ENCODE results near the gene TPMT.

Gene TPMT

GRCh38 chr6:18154507-18155149, at the start of gene TPMT:
Gene TPMT (minus strand): TSS chr6:18155077. CDS start chr6:18149127, 5,950 bp downstream.
- no peaks in the 10 kb centered on the region for H3K27me3 ChIP-seq (ENCODE audit: insufficient read depth, low read length, poor library complexity)
- peak within 1 kb of the TSS; percentile 91 to 97 for H3K4me3 ChIP-seq (ENCODE audit: low read depth in 1 of 2, low read length in 2 of 2)
- peak within 1 kb of the TSS; percentile 76 for H3K9ac ChIP-seq (ENCODE audit: low read depth, low read length)
- DNase-seq: peak; percentile 29
- H3K27ac ChIP-seq (ENCODE audit: low read length): peak within 1 kb of the TSS; percentile 76
- H3K9me3 ChIP-seq (ENCODE audit: insufficient read depth, low read length, severe bottlenecking): no peaks in the 10 kb centered on the region
- no peaks in the 10 kb centered on the region for H3K36me3 ChIP-seq (ENCODE audit: insufficient read depth, low read length)
- ATAC-seq (ENCODE audit: insufficient read depth, low read depth): peak; percentile 74
- H3K4me2 ChIP-seq (ENCODE audit: insufficient read depth, low read length): peak within 1 kb of the TSS; percentile 93
- no peak for TF ChIP-seq EZH2 (IDR thresholded peaks at IDR 0.05; ENCODE audit: borderline replicate concordance, low read depth, low read length, severe bottlenecking)
- TF ChIP-seq, protein P1, sequence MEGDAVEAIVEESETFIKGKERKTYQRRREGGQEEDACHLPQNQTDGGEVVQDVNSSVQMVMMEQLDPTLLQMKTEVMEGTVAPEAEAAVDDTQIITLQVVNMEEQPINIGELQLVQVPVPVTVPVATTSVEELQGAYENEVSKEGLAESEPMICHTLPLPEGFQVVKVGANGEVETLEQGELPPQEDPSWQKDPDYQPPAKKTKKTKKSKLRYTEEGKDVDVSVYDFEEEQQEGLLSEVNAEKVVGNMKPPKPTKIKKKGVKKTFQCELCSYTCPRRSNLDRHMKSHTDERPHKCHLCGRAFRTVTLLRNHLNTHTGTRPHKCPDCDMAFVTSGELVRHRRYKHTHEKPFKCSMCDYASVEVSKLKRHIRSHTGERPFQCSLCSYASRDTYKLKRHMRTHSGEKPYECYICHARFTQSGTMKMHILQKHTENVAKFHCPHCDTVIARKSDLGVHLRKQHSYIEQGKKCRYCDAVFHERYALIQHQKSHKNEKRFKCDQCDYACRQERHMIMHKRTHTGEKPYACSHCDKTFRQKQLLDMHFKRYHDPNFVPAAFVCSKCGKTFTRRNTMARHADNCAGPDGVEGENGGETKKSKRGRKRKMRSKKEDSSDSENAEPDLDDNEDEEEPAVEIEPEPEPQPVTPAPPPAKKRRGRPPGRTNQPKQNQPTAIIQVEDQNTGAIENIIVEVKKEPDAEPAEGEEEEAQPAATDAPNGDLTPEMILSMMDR (IDR thresholded peaks at IDR 0.05; ENCODE audit: borderline replicate concordance, extremely low read depth, low read length, poor library complexity, severe bottlenecking): no peak
- H2AFZ ChIP-seq (ENCODE audit: low read depth, low read length): peak within 1 kb of the TSS; percentile 99
- peaks cover 30% of the 10 kb centered on the region for H3K4me1 ChIP-seq (ENCODE audit: insufficient read depth, low read length)
- H3K79me2 ChIP-seq (ENCODE audit: insufficient read depth, low read length): no peaks in the 10 kb centered on the region
- no peaks in the 10 kb centered on the region for H4K20me1 ChIP-seq (ENCODE audit: insufficient read depth, low read length)

DNA sequence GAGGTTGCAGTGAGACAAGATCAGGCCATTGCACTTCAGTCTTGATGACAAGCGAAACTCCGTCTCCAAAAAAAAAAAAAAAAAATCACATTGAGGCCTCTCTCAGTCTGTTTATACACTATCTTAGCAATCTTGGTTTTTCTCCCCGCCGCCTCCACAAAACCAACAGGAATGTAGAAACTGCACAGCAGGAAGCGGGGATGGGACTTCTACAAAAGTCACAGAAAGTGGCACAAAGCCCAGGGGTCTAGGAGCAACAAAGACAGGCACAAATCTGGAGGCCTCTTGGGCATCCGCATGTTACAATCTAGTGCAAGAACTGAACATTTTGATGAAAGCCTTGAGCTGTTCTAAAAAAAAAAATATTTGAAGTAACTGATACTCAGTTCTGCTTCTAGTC, 48.9 kb upstream of the TPMT start:
- Histone ChIP-seq H3K4me2 (ENCODE audit: insufficient read depth, low read length) (no peak overlapping the region), H3K36me3 (ENCODE audit: insufficient read depth, low read length) (0 out of 2 replicates have a peak, but pooled peaks cover 4% of the 10 kb centered on the region), H3K9ac (ENCODE audit: low read depth, low read length) (no peak overlapping the region), H4K20me1 (ENCODE audit: insufficient read depth, low read length) (no peaks in the 10 kb centered on the region), H3K4me3 (ENCODE audit: low read depth in 1 of 2, low read length in 2 of 2) (no peak overlapping the region), H3K79me2 (ENCODE audit: insufficient read depth, low read length) (no peaks in the 10 kb centered on the region), H3K4me1 (ENCODE audit: insufficient read depth, low read length) (no peaks in the 10 kb centered on the region), H2AFZ (ENCODE audit: low read depth, low read length) (no peak overlapping the region), H3K9me3 (ENCODE audit: insufficient read depth, low read length, severe bottlenecking) (no peaks in the 10 kb centered on the region), H3K27ac (ENCODE audit: low read length) (no peak overlapping the region), H3K27me3 (ENCODE audit: insufficient read depth, low read length, poor library complexity) (no peaks in the 10 kb centered on the region)
- DNase-seq: no peak
- TF ChIP-seq, protein P1 (IDR thresholded peaks at IDR 0.05; ENCODE audit: borderline replicate concordance, extremely low read depth, low read length, poor library complexity, severe bottlenecking): no peak
- no peak for TF ChIP-seq EZH2 (IDR thresholded peaks at IDR 0.05; ENCODE audit: borderline replicate concordance, low read depth, low read length, severe bottlenecking)
- ATAC-seq (ENCODE audit: insufficient read depth, low read depth): no peak

GRCh38 chr6:18192026-18192425, 37.1 kb upstream of the TPMT start:
- Histone ChIP-seq H3K9me3 (ENCODE audit: insufficient read depth, low read length, severe bottlenecking) (no peaks in the 10 kb centered on the region), H3K27ac (ENCODE audit: low read length) (no peak overlapping the region), H3K9ac (ENCODE audit: low read depth, low read length) (no peak overlapping the region), H3K4me1 (ENCODE audit: insufficient read depth, low read length) (no peaks in the 10 kb centered on the region), H3K27me3 (ENCODE audit: insufficient read depth, low read length, poor library complexity) (no peaks in the 10 kb centered on the region), H2AFZ (ENCODE audit: low read depth, low read length) (no peak overlapping the region), H3K4me3 (ENCODE audit: low read depth in 1 of 2, low read length in 2 of 2) (no peak overlapping the region), H4K20me1 (ENCODE audit: insufficient read depth, low read length) (no peaks in the 10 kb centered on the region), H3K79me2 (ENCODE audit: insufficient read depth, low read length) (no peaks in the 10 kb centered on the region), H3K36me3 (ENCODE audit: insufficient read depth, low read length) (peaks cover 3% of the 10 kb centered on the region; the same call in 1 of the 2 replicates), H3K4me2 (ENCODE audit: insufficient read depth, low read length) (no peak overlapping the region)
- no peak for ATAC-seq (ENCODE audit: insufficient read depth, low read depth)
- TF ChIP-seq, protein P1 (IDR thresholded peaks at IDR 0.05; ENCODE audit: borderline replicate concordance, extremely low read depth, low read length, poor library complexity, severe bottlenecking): no peak
- TF ChIP-seq EZH2 (IDR thresholded peaks at IDR 0.05; ENCODE audit: borderline replicate concordance, low read depth, low read length, severe bottlenecking): no peak
- no peak for DNase-seq

Data from DND-41 (cell line).